Brain pericyte (primary cell): Measurements from ENCODE around the gene DPPA4.
"Not testable (repeated sequence)": the region's sequence is repeated elsewhere in the genome, so short reads cannot be mapped to it uniquely, and the experiment has no call there.

ENCODE experiments used
- DNase-seq: peaks from one replicate; pipeline ENCODE4 v3.0.0-alpha.2; 2012; ENCODE audit warnings: low read depth, low spot score

Gene DPPA4, protein sequence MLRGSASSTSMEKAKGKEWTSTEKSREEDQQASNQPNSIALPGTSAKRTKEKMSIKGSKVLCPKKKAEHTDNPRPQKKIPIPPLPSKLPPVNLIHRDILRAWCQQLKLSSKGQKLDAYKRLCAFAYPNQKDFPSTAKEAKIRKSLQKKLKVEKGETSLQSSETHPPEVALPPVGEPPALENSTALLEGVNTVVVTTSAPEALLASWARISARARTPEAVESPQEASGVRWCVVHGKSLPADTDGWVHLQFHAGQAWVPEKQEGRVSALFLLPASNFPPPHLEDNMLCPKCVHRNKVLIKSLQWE

DNA sequence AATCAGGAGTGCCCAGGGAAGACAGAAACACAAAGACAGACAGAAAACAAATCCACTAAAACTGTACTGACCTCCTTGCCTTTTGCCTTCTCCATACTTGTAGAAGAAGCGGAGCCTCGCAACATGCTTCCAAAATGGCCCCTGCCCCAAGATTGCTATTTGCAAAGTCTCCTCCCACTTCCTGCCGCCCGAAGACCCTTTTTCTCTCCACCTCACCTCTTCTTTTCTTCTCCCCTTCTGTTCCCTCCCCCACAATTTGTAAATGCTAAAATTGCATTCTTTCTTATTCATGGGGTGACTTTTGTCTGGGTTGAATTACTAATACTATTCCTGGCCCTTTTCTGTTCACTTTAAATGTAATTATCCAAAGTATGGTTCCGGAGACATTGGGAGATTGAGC lies at the start of gene DPPA4:
DPPA4 (minus strand) TSS at position 154 of the 400 bp plus-strand sequence; CDS start at position 125, 29 bp downstream.
- no peak for DNase-seq

DNA sequence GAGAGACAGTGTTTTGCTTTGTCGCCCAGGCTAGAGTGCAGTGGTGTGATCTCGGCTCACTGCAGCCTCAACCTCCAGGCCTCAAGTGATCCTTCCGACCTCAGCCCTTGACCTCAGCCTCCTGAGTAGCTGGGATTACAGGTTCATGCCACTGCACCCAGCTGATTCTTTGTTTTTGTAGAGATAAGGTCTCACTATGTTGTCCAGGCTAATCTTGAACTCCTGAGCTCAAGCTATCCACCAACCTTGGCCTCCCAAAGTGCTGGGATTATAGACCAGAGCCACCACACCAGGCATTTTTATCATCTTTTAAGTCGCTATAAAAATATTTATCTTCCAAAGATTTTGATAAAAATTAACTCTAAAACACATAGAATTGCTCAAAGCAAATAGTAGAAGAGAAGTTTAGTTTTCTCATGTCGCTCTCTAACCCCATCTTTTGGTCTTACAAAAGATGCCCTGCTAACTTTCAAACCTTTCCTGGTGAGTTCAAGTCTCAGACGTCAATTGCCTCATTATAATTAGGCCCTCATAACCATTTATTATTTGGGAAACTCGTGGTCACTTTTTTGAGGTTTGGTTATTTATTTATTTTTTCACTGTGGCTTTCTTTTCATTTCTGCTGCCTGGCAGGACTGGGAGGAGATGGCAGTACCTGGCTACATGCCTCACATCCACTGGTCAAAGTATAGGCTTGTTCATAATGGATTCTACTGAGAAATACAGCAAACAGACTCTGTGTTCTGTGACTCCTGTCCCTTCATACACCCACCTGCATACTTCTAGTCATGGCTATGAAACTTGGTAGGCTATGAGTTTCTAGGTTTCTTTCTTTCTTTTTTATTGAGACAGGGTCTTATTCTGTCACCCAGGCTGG lies 48.3 kb upstream of the DPPA4 start:
- no peak for DNase-seq

DNA sequence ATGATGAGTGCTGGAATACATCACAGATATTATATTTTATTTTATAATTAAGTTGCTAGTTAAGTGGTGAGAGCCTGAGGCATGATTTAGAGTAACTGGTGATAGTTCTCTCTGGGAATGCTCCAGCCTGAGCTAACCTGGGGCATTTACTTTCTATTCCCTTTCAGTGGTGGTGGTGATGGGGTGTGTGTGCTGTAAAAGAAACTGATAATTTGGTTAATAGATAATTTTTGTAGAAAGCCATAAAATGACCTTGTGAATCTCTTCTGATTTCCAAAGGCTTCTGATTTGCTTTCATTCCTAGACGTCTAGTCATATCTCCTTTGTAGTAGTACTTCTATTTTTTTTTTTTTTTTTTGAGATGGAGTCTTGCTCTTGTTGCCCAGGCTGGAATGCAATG lies 46.8 kb upstream of the DPPA4 start:
- no peak for DNase-seq

- DNase-seq, result no peak
Measured at GRCh38 chr3:109382588-109382987, 45.2 kb upstream of the DPPA4 start.

DNA sequence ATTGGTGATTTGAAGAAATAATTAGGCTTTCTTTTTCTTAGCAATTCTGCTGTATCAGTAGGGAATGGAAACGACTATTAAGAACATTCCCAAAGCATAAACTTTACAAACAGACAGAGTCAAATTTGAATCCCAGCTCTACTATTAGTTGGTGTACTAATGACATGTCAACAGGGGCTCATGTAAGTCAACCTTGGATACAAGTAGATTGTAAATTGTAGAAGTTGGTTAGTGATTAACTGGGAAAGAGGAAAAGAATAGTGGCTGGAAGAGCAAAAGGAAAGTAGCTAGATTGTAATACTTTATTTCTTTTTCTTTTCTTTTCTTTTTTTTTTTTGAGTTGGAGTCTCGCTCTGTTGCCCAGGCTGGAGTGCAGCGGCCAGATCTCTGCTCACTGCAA lies 38.6 kb upstream of the DPPA4 start:
- no peak for DNase-seq

DNA sequence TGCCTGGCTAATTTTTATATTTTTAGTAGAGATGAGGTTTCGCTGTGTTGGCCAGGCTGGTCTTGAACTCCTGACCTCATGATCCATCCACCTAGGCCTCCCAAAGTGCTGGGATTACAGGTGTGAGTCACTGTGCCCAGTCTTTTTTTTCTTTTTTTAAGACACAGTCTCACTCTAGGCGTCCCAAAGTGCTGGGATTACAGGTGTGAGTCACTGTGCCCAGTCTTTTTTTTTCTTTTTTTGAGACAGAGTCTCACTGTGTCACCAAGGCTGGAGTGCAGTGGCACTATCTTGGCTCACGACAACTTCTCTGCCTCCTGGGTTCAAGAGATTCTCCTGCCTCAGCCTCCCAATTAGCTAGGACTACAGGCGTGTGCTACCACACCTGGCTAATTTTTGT lies 37.1 kb upstream of the DPPA4 start:
- DNase-seq, result not testable (repeated sequence)

DNA sequence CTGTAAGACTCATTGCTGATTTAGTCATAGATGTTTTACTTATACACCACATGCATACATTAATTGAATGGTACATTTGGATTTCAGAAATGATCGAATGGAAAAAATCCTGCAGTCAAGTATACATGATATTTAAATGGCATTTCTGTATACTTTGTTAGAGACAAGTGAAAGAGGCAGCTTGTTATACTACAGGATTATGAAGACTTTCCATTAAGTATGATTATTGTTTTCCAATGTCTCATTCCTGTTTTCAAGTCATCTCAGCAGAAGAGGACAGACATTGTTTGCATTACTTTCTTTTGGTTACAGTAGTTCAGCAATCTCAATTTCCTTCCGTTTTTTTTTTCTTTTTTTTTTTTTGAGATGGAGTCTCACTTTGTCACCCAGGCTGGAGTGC lies 36.6 kb upstream of the DPPA4 start:
- DNase-seq, result no peak

- DNase-seq, result no peak
Measured at GRCh38 chr3:109372639-109373038, 35.3 kb upstream of the DPPA4 start.

DNA sequence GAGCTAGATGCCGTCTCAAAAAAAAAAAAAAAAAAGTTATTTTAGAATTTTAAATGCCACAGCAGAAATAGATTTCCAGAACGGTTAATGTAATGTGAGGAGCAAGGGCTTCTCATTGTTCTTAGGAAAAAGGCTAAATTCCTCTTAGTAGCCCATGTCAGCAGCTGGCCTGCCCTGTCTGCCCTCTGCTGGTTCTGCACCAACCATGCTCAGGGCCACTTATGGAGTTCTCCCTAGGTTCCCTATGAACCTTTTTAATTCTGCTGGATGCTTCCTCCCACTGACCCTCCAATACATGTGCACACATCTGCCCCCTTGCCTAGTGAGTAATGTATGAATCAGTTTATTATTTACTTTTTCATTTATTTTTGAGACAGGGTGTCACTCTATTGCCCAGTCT lies 32.2 kb upstream of the DPPA4 start:
- DNase-seq, result no peak

GRCh38 chr3:109364088-109364487 lies 26.7 kb upstream of the DPPA4 start:
- no peak for DNase-seq

GRCh38 chr3:109363634-109364033 lies 26.3 kb upstream of the DPPA4 start:
- no peak for DNase-seq

GRCh38 chr3:109362823-109363222 lies 25.5 kb upstream of the DPPA4 start:
- DNase-seq, result no peak

- DNase-seq, result not testable (repeated sequence)
Measured at GRCh38 chr3:109358809-109359208, 21.5 kb upstream of the DPPA4 start.

GRCh38 chr3:109356442-109357155 lies 19.3 kb upstream of the DPPA4 start:
- DNase-seq, result no peak

GRCh38 chr3:109355625-109356441 lies 18.5 kb upstream of the DPPA4 start:
- no peak for DNase-seq

GRCh38 chr3:109353057-109353456 lies 15.7 kb upstream of the DPPA4 start:
- no peak for DNase-seq

DNA sequence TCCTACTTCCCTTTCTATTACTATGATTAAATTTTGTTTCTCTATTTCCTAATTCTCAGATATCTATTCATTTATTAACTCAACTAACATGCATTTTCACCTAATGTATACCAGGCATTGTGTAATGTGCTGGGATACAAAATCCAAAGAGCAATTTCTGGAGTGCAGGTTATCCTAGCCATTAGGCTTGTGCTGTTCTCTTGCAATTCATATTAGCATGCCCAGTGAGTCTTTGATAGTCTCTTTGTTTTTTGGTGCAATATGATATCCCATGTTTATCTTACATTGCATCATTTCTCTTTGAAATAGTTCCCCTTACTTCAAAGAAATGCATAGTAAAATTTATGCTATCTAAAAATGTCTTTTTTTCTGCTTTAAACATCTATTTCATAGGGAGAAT lies 13.9 kb upstream of the DPPA4 start:
- DNase-seq, result no peak

DNA sequence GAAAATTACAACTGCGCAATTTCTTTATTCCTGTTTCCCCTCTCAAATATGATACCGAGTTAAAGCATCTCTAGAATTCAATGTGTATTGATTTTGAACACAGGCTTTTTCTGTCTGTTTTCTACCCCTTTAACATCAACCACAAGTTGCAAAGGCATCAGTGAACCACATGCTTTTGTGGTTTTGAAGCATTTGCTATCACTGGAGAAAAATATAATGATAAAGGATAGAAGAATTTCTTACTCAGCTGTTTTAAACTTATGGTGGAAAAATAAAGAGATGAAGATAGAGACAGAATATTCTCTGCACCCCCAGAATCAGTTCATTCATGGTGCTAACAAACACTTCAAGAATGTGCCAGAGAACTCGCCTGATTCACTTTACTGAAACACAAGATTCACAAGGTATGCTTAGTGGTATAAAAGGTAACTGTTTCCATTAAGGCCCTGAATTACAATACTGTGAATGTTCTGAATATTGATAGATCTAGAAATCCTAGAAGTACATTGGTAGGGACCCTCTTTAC lies 9.5 kb upstream of the DPPA4 start:
- no peak for DNase-seq

DNA sequence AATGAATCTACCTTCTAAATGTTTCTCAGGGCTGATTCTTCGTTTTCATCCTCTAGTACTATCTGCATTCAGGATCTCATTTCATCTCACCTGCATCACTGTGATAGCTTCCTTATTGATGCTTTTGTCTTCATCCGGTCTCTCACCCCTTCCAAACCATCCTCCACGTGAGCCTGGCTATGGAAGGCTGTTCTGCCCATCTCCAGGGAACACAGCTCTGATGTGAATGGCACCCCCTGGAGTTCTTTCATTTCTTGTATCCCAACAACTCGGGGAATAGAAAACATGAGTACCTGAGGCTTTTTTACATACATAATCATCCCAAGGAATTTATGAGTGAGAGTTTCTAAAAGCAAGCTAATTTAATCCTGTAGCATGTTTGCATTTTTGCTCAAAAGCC lies 8.8 kb upstream of the DPPA4 start:
- no peak for DNase-seq

- no peak for DNase-seq
Measured at GRCh38 chr3:109339714-109340648, 2.6 kb upstream of the DPPA4 start.
